ENCODE results near the gene FBXO28. TPM values are rescaled to one million over a fixed set of nuclear protein-coding genes. Genes with fewer than 3 reads are reported as not detected.

FBXO28 gene
- total RNA-seq, 1 donor from 2014 or later = 52.1 TPM

DNA sequence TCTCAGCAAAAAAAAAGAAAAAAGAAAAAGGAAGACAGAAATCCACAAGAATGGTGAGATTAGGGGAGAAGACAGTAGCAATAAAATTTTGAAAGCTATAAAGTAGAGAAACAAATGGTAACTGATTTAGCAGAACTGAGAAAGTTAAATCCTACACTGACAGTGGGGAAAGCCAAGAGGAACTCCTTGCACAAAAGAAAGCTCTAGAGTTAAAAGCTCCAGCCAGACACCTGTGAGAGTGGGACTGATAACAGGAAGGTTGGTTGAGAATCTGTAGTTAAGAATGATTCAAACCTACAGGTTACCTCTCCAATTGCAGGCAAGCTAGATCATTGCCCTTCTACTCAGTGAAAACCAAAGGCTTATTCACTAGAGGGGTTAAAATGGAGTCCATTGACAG, 23.6 kb downstream of the FBXO28 start:
- H3K9me3 ChIP-seq (ENCODE audit: low read depth) = no peaks in the 10 kb centered on the region
- no peak overlapping the region for H3K9ac ChIP-seq
- no peak overlapping the region for H3K4me2 ChIP-seq
- Mint-ChIP-seq H3K9me3 (no peaks in the 10 kb centered on the region), H3K4me1 (no peaks in the 10 kb centered on the region), H3K27ac (no peak overlapping the region), H3K36me3 (peaks cover 12% of the 10 kb centered on the region), H3K4me3 (no peak overlapping the region), H3K27me3 (ENCODE audit: insufficient read depth, low read depth) (no peaks in the 10 kb centered on the region)
- H3K27me3 ChIP-seq = no peaks in the 10 kb centered on the region
- no peak overlapping the region for H3K4me3 ChIP-seq
- peaks cover 8% of the 10 kb centered on the region for H3K36me3 ChIP-seq
- H3F3A ChIP-seq (ENCODE audit: low read depth) = no peaks in the 10 kb centered on the region
- H4K20me1 ChIP-seq (ENCODE audit: low read depth) = no peaks in the 10 kb centered on the region
- DNase-seq (ENCODE audit: low spot score) = no peak
- no peaks in the 10 kb centered on the region for H3K79me2 ChIP-seq (ENCODE audit: low read depth)
- H3K27ac ChIP-seq = no peak overlapping the region
- TF ChIP-seq, protein P1, sequence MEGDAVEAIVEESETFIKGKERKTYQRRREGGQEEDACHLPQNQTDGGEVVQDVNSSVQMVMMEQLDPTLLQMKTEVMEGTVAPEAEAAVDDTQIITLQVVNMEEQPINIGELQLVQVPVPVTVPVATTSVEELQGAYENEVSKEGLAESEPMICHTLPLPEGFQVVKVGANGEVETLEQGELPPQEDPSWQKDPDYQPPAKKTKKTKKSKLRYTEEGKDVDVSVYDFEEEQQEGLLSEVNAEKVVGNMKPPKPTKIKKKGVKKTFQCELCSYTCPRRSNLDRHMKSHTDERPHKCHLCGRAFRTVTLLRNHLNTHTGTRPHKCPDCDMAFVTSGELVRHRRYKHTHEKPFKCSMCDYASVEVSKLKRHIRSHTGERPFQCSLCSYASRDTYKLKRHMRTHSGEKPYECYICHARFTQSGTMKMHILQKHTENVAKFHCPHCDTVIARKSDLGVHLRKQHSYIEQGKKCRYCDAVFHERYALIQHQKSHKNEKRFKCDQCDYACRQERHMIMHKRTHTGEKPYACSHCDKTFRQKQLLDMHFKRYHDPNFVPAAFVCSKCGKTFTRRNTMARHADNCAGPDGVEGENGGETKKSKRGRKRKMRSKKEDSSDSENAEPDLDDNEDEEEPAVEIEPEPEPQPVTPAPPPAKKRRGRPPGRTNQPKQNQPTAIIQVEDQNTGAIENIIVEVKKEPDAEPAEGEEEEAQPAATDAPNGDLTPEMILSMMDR (IDR thresholded peaks at IDR 0.05) = no peak
- TF ChIP-seq EZH2phosphoT487 (IDR thresholded peaks at IDR 0.05) = no peak
- TF ChIP-seq EZH2 (IDR thresholded peaks at IDR 0.05) = no peak
- H3K4me1 ChIP-seq = no peaks in the 10 kb centered on the region
- H2AFZ ChIP-seq (replicated peaks) = no peak overlapping the region

DNA sequence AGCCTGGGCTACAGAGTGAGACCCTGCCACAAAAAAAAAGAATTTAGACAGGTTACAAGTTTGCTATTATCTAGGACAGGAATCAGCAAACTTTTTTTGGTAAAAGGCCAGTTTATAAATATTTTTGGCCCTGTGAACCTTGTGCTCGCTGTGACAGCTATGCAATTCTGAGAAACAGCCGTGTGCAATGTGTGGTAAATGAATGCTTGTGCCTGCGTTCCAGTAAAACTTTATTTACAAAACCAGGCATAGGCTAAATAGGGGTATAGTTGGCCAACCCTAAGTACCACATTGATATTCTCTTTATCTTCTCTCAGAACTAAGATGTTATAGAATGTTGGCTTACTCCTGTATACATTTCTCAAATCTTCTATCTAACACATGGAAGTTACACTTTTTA, 24.3 kb downstream of the FBXO28 start:
- Histone ChIP-seq H4K20me1 (ENCODE audit: low read depth) (no peaks in the 10 kb centered on the region), H3K4me1 (no peaks in the 10 kb centered on the region)

DNA sequence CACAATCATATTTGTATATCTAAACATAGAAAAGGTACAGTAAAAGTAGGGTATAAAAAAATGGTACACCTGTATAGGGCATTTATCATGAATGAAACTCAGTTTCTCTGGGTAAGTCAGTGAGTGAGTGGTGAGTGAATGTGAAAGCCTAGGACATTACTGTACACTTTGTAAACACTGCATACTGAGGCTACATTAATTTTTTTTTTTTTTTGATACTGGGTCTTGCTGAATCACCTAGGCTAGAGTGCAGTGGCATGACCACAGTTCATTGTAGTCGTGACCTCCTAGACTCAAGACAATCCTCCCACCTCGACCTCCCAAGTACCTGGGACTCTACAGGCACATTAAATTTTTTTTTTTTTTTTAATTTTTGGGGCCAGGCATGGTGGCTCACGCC, 27.8 kb downstream of the FBXO28 start:
- Histone ChIP-seq H3F3A (ENCODE audit: low read depth) (no peaks in the 10 kb centered on the region), H3K9me3 (ENCODE audit: low read depth) (no peaks in the 10 kb centered on the region), H3K4me2 (no peak overlapping the region), H3K36me3 (no peaks in the 10 kb centered on the region), H4K20me1 (ENCODE audit: low read depth) (no peaks in the 10 kb centered on the region), H3K27me3 (no peaks in the 10 kb centered on the region), H3K4me1 (no peaks in the 10 kb centered on the region), H3K79me2 (ENCODE audit: low read depth) (no peaks in the 10 kb centered on the region), H3K27ac (no peak overlapping the region), H3K9ac (no peak overlapping the region), H3K4me3 (no peak overlapping the region), H2AFZ (replicated peaks) (no peak overlapping the region)
- H3K4me3 Mint-ChIP-seq = no peak overlapping the region
- H3K36me3 Mint-ChIP-seq = peaks cover 12% of the 10 kb centered on the region
- H3K4me1 Mint-ChIP-seq = no peaks in the 10 kb centered on the region
- no peak for DNase-seq (ENCODE audit: low spot score)
- no peaks in the 10 kb centered on the region for H3K9me3 Mint-ChIP-seq
- no peak overlapping the region for H3K27ac Mint-ChIP-seq
- no peaks in the 10 kb centered on the region for H3K27me3 Mint-ChIP-seq (ENCODE audit: insufficient read depth, low read depth)
- TF ChIP-seq EZH2phosphoT487 (IDR thresholded peaks at IDR 0.05) = no peak
- TF ChIP-seq EZH2 (IDR thresholded peaks at IDR 0.05) = no peak
- TF ChIP-seq, protein P1 (IDR thresholded peaks at IDR 0.05) = no peak

More for the DNA sequence above, 24.3 kb downstream of the FBXO28 start:
- no peak overlapping the region for H3K4me3 ChIP-seq
- Mint-ChIP-seq H3K4me3 (no peak overlapping the region), H3K9me3 (no peaks in the 10 kb centered on the region), H3K27me3 (ENCODE audit: insufficient read depth, low read depth) (no peaks in the 10 kb centered on the region), H3K27ac (no peak overlapping the region), H3K4me1 (no peaks in the 10 kb centered on the region), H3K36me3 (peaks cover 12% of the 10 kb centered on the region)
- DNase-seq (ENCODE audit: low spot score) = no peak
- H3K36me3 ChIP-seq = peaks cover 8% of the 10 kb centered on the region
- TF ChIP-seq, protein P1 (IDR thresholded peaks at IDR 0.05) = no peak
- TF ChIP-seq EZH2phosphoT487 (IDR thresholded peaks at IDR 0.05) (no peak), EZH2 (IDR thresholded peaks at IDR 0.05) (no peak)
- H3K79me2 ChIP-seq (ENCODE audit: low read depth) = no peaks in the 10 kb centered on the region
- H3K4me2 ChIP-seq = no peak overlapping the region
- H3F3A ChIP-seq (ENCODE audit: low read depth) = no peaks in the 10 kb centered on the region
- no peaks in the 10 kb centered on the region for H3K27me3 ChIP-seq
- no peak overlapping the region for H2AFZ ChIP-seq (replicated peaks)
- H3K9ac ChIP-seq = no peak overlapping the region
- no peaks in the 10 kb centered on the region for H3K9me3 ChIP-seq (ENCODE audit: low read depth)
- H3K27ac ChIP-seq = no peak overlapping the region
